Lower leg skin (tissue), 3 donors: ENCODE measurements around the gene NAB1.
"Not testable (repeated sequence)": the region's sequence is repeated elsewhere in the genome, so short reads cannot be mapped to it uniquely, and the experiment has no call there.

ENCODE experiments used
- POLR2A ChIP-seq, 2 donors: fragments of 450-650 bp; IDR thresholded peaks; one replicate each; pipeline ENCODE4 v1.6.1; 2016 to 2017; ENCODE audit warnings: antibody characterized with exemption in 2 of 2, mild to moderate bottlenecking in 1 of 2, moderate library complexity in 1 of 2
- TF ChIP-seq, protein P1 (sequence below), 3 donors: fragments of 450-650 bp; IDR thresholded peaks; one replicate each; pipeline ENCODE4 v1.5.1; 2016; ENCODE audit warnings: antibody characterized with exemption in 3 of 3, mild to moderate bottlenecking in 3 of 3, moderate library complexity in 2 of 3

DNA sequence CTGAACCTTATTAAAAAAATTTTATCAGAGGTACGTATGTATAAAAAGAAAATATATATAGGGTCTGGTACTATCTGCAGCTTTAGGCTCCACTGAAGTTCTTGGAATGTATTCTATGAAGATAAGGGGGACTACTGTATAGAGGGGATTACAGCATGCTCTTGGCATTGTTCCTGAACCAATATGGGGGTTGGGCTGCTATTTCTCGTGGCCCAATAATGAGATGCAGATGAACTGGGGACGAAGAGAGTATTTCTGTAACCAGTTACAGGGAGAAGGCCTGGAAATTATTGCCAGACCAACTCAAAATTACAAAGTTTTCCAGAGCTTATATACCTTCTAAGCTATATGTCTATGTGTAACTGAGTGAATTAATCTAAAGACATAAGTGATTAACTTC is 40.0 kb upstream of the NAB1 start:
- TF ChIP-seq, protein P1, sequence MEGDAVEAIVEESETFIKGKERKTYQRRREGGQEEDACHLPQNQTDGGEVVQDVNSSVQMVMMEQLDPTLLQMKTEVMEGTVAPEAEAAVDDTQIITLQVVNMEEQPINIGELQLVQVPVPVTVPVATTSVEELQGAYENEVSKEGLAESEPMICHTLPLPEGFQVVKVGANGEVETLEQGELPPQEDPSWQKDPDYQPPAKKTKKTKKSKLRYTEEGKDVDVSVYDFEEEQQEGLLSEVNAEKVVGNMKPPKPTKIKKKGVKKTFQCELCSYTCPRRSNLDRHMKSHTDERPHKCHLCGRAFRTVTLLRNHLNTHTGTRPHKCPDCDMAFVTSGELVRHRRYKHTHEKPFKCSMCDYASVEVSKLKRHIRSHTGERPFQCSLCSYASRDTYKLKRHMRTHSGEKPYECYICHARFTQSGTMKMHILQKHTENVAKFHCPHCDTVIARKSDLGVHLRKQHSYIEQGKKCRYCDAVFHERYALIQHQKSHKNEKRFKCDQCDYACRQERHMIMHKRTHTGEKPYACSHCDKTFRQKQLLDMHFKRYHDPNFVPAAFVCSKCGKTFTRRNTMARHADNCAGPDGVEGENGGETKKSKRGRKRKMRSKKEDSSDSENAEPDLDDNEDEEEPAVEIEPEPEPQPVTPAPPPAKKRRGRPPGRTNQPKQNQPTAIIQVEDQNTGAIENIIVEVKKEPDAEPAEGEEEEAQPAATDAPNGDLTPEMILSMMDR (IDR thresholded peaks at IDR 0.05) = not testable (repeated sequence)
- not testable (repeated sequence) for TF ChIP-seq POLR2A (IDR thresholded peaks at IDR 0.05)
